Measurements from ENCODE around the gene GRID1. TPM values are rescaled to one million over a fixed set of nuclear protein-coding genes. Genes with fewer than 3 reads are reported as not detected.

GRID1 gene
- total RNA-seq, 1 donor from 2014 or later, result 0.22 TPM

- DNase-seq (ENCODE audit: low spot score, unreplicated experiment), result no peak
- Mint-ChIP-seq H3K27me3 (peaks cover 79% of the 10 kb centered on the region), H3K4me1 (ENCODE audit: low read depth) (no peaks in the 10 kb centered on the region), H3K9me3 (ENCODE audit: low read depth) (no peaks in the 10 kb centered on the region), H3K36me3 (ENCODE audit: insufficient read depth) (no peaks in the 10 kb centered on the region), H3K4me3 (ENCODE audit: low read depth) (no peak overlapping the region), H3K27ac (no peak overlapping the region)
- no peak for TF ChIP-seq CTCF (IDR thresholded peaks at IDR 0.05; ENCODE audit: unreplicated experiment)
Measured at GRCh38 chr10:86374664-86375063, 8.1 kb upstream of the GRID1 start.

- no peaks in the 10 kb centered on the region for H3K9me3 Mint-ChIP-seq (ENCODE audit: low read depth)
- H3K4me1 Mint-ChIP-seq (ENCODE audit: low read depth), result no peaks in the 10 kb centered on the region
- no peak for TF ChIP-seq CTCF (IDR thresholded peaks at IDR 0.05; ENCODE audit: unreplicated experiment)
- H3K36me3 Mint-ChIP-seq (ENCODE audit: insufficient read depth), result no peaks in the 10 kb centered on the region
- H3K4me3 Mint-ChIP-seq (ENCODE audit: low read depth), result no peak overlapping the region
- no peak for DNase-seq (ENCODE audit: low spot score, unreplicated experiment)
- H3K27ac Mint-ChIP-seq, result no peak overlapping the region
- peaks cover 82% of the 10 kb centered on the region for H3K27me3 Mint-ChIP-seq
Measured at GRCh38 chr10:86373828-86374227, 7.2 kb upstream of the GRID1 start.

- Mint-ChIP-seq H3K27me3 (peaks cover 82% of the 10 kb centered on the region), H3K27ac (no peak overlapping the region), H3K4me3 (ENCODE audit: low read depth) (no peak overlapping the region), H3K9me3 (ENCODE audit: low read depth) (no peaks in the 10 kb centered on the region), H3K4me1 (ENCODE audit: low read depth) (no peaks in the 10 kb centered on the region), H3K36me3 (ENCODE audit: insufficient read depth) (no peaks in the 10 kb centered on the region)
- no peak for DNase-seq (ENCODE audit: low spot score, unreplicated experiment)
- TF ChIP-seq CTCF (IDR thresholded peaks at IDR 0.05; ENCODE audit: unreplicated experiment), result no peak
Measured at GRCh38 chr10:86373251-86373650, 6.7 kb upstream of the GRID1 start.

GRCh38 chr10:86372784-86373239 lies 6.2 kb upstream of the GRID1 start:
- no peaks in the 10 kb centered on the region for H3K4me1 Mint-ChIP-seq (ENCODE audit: low read depth)
- no peak for DNase-seq (ENCODE audit: low spot score, unreplicated experiment)
- no peak overlapping the region for H3K27ac Mint-ChIP-seq
- no peaks in the 10 kb centered on the region for H3K9me3 Mint-ChIP-seq (ENCODE audit: low read depth)
- no peak overlapping the region for H3K4me3 Mint-ChIP-seq (ENCODE audit: low read depth)
- TF ChIP-seq CTCF (IDR thresholded peaks at IDR 0.05; ENCODE audit: unreplicated experiment), result no peak
- no peaks in the 10 kb centered on the region for H3K36me3 Mint-ChIP-seq (ENCODE audit: insufficient read depth)
- H3K27me3 Mint-ChIP-seq, result peaks cover 83% of the 10 kb centered on the region

GRCh38 chr10:86372119-86372783 lies 5.7 kb upstream of the GRID1 start:
- Mint-ChIP-seq H3K27ac (no peak overlapping the region), H3K4me1 (ENCODE audit: low read depth) (no peaks in the 10 kb centered on the region), H3K4me3 (ENCODE audit: low read depth) (no peak overlapping the region), H3K27me3 (peaks cover 89% of the 10 kb centered on the region), H3K36me3 (ENCODE audit: insufficient read depth) (no peaks in the 10 kb centered on the region), H3K9me3 (ENCODE audit: low read depth) (no peaks in the 10 kb centered on the region)
- DNase-seq (ENCODE audit: low spot score, unreplicated experiment), result no peak
- TF ChIP-seq CTCF (IDR thresholded peaks at IDR 0.05; ENCODE audit: unreplicated experiment), result no peak

Data from progenitor cell of endocrine pancreas (in vitro differentiated cells).